GM18861 (cell line): ENCODE results near the gene REG3A.

Experiments used
- ATAC-seq: cut with Tn5 transposase; IDR thresholded peaks from one replicate; pipeline ENCODE4 v1.9.1; 2021; ENCODE audit not compliant: unreplicated experiment

The REG3A gene

GRCh38 chr2:79159653-79160052 is at the start of gene REG3A:
TSS of gene REG3A (minus strand) at chr2:79159753. CDS start at chr2:79159405, 348 bp downstream.
- no peak for ATAC-seq

- no peak for ATAC-seq
Measured at GRCh38 chr2:79200762-79201161, 41.2 kb upstream of the REG3A start.

- no peak for ATAC-seq
Measured at GRCh38 chr2:79191816-79192215, 32.3 kb upstream of the REG3A start.

- ATAC-seq, result no peak
Measured at GRCh38 chr2:79191081-79191480, 31.5 kb upstream of the REG3A start.

GRCh38 chr2:79189465-79189864 is 29.9 kb upstream of the REG3A start:
- ATAC-seq, result no peak

GRCh38 chr2:79181617-79182016 is 22.1 kb upstream of the REG3A start:
- no peak for ATAC-seq

- no peak for ATAC-seq
Measured at GRCh38 chr2:79180092-79180491, 20.5 kb upstream of the REG3A start.

- no peak for ATAC-seq
Measured at GRCh38 chr2:79179036-79179435, 19.5 kb upstream of the REG3A start.

- no peak for ATAC-seq
Measured at GRCh38 chr2:79178076-79178674, 18.6 kb upstream of the REG3A start.

- no peak for ATAC-seq
Measured at GRCh38 chr2:79171348-79171958, 11.9 kb upstream of the REG3A start.

- ATAC-seq, result no peak
Measured at GRCh38 chr2:79162801-79163200, 3.2 kb upstream of the REG3A start.

GRCh38 chr2:79162132-79162531 is 2.6 kb upstream of the REG3A start:
- no peak for ATAC-seq

- ATAC-seq, result no peak
Measured at GRCh38 chr2:79159030-79159429, 523 bp downstream of the REG3A start.

- ATAC-seq, result no peak
Measured at GRCh38 chr2:79155826-79156476, 3.6 kb downstream of the REG3A start.

GRCh38 chr2:79139423-79139822 is 20.1 kb downstream of the REG3A start:
- ATAC-seq, result no peak

- no peak for ATAC-seq
Measured at GRCh38 chr2:79138385-79138784, 21.2 kb downstream of the REG3A start.

GRCh38 chr2:79131687-79132086 is 27.9 kb downstream of the REG3A start:
- no peak for ATAC-seq

- no peak for ATAC-seq
Measured at GRCh38 chr2:79129804-79130203, 29.7 kb downstream of the REG3A start.

- ATAC-seq, result no peak
Measured at GRCh38 chr2:79129260-79129659, 30.3 kb downstream of the REG3A start.

- ATAC-seq, result no peak
Measured at GRCh38 chr2:79128406-79128805, 31.1 kb downstream of the REG3A start.

- ATAC-seq, result no peak
Measured at GRCh38 chr2:79125721-79125985, 33.9 kb downstream of the REG3A start.

- no peak for ATAC-seq
Measured at GRCh38 chr2:79124907-79125720, 34.4 kb downstream of the REG3A start.
